ENCODE results near the gene TMPRSS13.

- TF ChIP-seq CTCF (IDR thresholded peaks at IDR 0.05) (no peak), POLR2A (IDR thresholded peaks at IDR 0.05) (no peak)
Observed at GRCh38 chr11:117862019-117862725, 67.0 kb downstream of the TMPRSS13 start.
